Measurements from ENCODE around the gene USH1C.

Gene USH1C

DNA sequence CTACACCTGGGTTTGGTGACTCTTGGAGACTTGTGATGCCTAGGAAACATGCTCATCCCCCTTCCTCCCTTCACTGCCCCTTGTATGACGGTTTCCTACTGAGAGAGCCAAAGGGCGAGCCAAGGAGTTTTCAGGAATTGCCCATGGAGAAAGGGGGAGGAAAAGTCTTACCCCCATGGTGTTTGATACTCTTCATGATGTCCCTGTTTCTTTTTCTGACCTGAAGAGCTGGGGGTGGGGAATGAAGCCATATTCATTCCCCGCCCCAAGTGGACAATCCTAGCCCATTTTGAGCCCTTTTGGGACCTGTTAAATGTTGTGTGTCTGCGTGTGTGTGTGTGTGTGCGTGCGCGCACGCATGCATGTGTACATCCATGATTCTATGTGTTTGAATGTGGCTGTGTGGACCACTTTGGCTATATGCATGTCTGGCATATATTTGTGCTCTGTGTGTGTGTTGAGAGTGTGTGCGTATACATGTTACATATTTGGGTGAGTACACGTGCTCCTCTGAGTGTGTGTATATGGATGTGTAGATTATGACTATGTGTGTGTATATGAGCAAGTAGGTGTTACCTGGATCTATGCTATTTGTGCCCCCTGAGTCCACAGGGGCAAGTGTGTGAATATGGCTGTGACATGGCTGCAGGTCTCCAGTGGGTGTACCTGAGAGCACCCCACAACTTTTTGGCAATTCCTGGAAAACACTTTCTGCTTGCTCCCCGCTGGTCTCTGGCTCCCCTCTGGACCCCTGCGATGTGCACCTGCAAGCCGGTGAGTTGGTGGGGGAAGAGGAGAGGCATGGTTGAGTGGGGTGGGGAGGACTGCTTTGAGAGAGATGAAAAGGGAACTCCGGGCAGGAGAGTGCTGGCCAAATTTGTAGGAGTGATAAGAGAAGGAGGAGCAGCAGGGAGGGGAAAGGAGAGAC, 27.5 kb upstream of the USH1C start:
- in situ Hi-C loops (cut with MboI; ENCODE audit: low sequenced_read_pairs), result no loop called here

DNA sequence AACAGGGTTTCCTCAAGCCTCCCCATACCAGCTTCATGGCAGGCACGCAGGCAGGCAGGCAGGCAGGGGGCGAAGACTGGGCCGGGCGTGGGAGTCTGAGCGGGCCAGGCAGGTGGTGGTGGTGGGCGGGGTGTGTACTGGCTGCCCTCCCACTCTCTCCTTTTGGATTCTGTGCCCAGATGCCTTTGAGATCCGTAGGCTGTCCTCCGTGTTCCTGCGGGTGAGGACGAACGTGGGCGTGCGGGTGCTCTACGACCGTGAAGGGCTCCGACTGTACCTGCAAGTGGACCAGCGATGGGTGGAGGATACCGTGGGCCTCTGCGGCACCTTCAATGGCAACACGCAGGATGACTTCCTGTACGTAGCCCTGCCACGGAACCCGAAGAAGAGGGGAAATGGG, 25.8 kb upstream of the USH1C start:
- in situ Hi-C loops (cut with MboI; ENCODE audit: low sequenced_read_pairs), result no loop called here

DNA sequence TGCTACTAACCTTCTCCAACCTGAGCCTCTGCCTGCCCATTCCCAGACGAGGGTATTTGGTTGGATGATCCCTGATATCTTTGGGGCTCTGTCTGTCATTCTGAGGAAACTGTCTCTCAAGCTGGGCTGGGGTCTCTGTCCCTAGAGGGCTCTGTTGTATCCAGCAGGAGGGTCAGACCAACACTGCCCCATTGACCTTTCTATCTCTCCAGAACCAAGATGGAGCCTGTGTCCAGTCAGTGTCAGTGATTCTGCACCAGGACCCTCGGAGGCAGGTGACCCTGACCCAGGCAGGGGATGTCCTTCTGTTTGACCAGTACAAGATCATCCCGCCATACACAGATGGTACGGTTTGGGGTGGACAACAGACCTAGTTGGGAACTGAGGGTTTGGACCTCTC, 24.7 kb upstream of the USH1C start:
- in situ Hi-C loops (cut with MboI; ENCODE audit: low sequenced_read_pairs), result no loop called here

DNA sequence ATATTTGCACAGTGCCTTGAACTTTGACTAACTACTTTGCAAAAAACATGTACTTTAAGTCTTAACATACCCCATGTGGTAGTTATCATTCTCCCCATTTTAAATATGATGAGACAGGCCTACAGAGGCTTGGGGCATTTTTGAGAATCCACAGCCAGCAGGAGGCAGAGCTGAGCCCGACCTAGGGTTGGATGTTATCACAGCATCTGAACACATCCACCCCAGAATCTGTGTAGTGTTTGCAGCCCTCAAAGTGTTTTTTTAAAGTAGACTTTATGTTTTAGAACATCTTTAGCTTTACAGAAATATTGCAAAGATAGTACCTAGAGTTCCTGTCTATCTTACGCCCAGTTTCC, 20.4 kb upstream of the USH1C start:
- in situ Hi-C loops (cut with MboI; ENCODE audit: low sequenced_read_pairs), result no loop called here

DNA sequence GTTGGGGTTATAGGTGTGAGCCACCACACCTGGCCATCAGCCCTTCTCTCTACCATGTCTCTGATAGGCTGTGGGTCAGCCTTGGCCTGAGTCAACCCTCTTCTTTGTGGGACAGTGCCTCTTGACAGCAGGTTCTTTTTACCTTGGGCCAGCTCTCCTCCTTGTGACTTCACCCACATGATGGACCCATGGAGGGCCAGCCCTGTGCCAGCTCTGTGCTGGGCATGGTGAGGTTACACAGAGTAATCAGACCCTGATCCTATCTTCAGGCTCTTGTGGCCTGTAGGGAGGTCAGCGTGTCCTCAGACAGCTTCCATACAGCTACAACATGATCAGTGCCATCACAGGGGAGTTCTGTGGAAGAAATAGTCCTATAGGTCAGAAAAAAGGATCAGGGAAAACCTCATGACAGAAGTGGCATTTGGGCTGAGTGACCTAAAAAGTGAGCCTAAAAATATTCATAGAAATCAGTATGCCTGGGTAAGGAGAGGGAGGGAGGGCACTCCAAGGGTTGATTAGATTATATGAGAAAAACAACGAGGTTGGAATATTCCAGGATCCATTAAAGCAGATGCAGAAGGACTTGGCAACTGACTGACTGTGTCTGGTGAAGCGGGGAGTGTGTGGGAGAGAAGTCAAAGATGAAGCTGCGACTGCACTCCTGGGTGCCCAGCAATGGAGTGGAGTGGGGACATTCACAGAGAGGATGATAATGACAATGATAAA, 19.9 kb upstream of the USH1C start:
- in situ Hi-C loops (cut with MboI; ENCODE audit: low sequenced_read_pairs), result no loop called here

DNA sequence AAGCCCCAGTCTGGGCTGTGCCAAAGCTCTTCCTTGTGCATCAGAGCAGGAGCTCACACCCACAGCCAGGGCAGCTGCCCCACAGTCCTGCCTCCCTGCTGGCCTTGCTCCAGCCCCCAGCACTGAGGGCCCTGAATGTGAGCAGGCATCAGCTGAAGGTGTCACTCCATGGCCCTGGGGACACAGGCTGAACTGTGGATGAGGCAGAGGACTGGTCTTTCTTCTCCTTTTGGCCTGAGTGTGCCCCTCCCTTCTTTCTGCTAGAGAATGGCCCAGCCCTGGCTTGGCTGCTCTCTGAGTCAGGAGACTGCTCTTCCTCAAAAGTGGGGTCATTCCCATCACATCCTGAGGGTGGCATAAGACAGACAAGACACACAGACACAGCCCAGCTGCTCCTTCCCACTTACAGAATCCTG, 19.0 kb upstream of the USH1C start:
- in situ Hi-C loops (cut with MboI; ENCODE audit: low sequenced_read_pairs), result no loop called here

DNA sequence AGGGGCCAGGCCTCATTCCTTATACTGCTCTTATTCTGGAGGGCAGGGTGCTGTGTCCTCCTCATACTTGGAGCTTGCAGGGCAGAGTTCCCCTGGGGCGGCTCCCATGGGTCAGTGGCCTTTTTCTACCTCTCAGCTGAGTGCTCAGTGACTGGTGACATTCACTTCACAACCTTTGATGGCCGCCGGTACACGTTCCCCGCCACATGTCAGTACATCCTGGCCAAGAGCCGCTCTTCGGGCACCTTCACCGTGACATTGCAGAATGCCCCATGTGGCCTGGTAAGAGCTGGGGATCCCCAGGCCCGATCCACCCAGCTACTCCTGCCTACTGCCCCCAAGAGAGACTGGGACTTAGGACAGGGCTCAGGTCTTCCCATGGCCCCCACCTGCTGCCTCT, 17.3 kb upstream of the USH1C start:
- in situ Hi-C loops (cut with MboI; ENCODE audit: low sequenced_read_pairs), result no loop called here

DNA sequence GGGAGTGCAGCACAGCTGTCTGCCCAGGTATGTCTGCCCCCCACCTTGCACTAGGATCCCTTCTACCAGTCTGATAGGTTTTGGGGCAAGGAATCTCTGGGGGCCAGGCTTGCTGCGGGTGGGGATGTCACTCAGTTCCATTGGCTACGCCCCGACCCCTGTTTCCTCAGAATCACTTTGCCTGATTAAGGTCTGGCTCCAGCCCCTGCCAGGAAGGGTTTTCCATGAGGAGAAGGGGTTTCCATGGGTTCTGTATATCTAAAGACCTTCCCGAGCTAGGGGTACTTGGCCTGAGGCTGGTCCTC, 16.8 kb upstream of the USH1C start:
- in situ Hi-C loops (cut with MboI; ENCODE audit: low sequenced_read_pairs), result no loop called here

DNA sequence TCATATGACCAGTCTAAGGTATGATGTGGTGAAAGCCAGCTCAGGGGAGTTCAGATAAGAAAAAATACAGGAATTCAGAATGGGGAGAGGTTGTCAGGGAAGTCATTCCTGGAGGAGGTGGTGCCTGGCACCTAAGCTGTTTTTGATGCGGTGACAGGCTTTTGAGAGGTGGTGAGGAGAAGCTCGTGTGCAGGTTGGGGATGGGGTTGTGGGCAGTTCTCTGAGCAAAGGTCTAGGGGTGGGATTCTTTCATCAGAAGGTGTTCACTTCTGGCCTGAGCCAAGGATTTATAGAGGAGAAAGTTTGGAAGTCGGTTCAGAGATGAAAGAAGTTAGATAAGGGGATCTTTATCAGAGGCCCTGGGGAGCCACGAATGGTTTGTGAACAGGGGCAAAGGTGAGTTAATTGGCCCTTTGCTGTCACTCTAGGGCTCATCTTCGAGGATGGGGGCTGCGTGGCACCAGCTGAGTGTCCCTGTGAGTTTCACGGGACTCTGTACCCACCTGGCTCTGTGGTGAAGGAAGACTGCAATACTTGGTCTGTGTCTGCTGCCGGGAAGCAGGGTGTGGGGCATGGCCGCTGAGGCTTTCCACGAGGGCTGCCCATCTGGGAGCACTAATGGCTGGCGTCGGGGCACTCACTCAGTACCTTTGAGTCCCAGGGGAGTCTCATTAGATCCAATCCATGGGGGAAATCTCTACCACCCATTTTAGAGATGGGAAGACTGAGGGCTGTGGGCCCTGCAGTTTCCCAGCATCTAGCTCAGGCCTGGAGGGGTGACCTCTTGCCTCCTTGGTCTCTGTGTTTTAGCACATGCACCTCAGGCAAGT, 16.3 kb upstream of the USH1C start:
- in situ Hi-C loops (cut with MboI; ENCODE audit: low sequenced_read_pairs), result no loop called here

DNA sequence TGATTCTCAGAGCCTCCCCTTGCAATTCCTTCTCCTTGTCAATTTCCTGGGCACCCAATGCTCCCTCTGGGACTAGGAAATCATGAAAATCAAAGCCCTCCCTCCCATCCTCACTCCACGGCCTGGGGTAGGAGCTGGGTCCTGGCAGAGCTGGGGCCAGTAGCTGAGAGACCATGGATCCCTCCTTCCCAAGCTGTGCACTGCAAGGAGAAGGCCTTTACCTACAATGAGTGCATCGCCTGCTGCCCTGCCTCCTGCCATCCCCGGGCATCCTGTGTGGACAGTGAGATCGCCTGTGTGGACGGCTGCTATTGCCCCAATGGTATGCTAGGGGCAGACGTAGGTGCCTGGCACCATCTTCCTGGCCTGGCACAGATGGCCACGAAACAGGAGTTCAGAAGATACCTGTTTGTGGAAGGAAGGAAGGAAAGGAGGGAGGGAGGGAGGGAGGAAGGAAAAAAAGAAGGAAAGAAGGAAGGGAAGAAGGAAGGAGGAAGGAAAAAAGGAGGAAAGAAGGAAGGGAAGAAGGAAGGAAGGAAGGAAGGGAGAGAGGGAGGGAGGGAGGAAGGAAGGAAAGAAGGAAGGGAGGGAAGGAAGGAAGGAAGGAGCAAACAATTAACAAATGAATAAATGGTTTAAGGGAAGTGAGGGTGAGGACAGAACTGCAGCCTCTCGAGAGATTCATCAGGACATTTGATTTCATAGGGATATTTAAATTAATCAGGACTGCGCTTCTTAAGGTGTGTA, 15.3 kb upstream of the USH1C start:
- in situ Hi-C loops (cut with MboI; ENCODE audit: low sequenced_read_pairs), result no loop called here

DNA sequence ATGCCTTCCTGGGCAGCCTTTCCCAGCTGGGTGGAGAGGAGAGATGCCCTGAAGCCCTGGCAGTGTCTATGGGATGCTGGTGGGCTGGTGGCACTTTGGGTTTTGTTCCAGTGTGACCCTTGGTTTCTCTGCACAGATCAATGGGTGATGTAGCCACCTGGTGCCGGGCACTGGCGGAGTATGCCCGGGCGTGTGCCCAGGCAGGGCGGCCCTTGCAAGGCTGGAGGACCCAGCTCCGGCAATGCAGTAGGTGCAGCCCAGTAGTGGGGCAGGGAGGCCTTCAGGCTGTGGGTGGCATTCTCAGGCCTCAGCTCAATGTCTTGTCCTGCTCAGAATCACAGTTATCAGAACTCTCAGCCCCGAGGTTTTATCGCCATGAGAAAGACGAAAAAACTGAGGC, 14.7 kb upstream of the USH1C start:
- in situ Hi-C loops (cut with MboI; ENCODE audit: low sequenced_read_pairs), result no loop called here

DNA sequence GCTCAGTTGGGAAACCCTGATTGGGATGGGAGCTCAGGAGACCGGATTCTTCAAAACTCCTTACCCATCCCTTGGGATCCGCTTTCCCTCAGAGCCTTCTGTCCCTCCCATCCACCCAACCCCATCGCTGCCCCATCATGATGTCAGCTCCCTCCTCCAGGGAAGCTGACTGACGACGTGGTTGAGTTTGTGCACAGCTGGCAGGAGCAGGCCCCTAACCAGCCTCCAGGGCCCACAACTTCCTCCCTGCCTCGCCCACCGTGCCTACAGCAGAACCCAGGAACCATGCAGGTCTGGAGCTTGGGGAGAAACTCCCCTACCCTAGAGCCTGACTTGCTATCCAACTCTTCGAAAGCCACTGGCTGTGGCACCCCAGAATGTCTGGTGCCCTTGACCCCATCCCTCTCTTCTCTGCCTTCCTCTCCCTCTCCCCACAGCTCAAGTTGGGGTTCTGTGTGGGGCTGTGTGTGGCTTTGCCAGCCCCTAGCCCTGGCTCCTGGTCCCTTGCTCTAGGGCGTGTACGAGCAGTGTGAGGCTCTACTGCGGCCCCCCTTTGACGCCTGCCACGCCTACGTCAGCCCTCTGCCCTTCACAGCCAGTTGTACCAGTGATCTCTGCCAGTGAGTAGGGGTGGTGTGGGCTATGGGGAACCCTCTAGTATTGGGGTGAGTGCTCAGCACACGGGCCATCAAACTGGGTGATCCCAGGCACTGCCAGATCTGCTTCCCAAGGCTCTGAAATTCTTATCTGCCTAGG, 14.0 kb upstream of the USH1C start:
- in situ Hi-C loops (cut with MboI; ENCODE audit: low sequenced_read_pairs), result no loop called here

DNA sequence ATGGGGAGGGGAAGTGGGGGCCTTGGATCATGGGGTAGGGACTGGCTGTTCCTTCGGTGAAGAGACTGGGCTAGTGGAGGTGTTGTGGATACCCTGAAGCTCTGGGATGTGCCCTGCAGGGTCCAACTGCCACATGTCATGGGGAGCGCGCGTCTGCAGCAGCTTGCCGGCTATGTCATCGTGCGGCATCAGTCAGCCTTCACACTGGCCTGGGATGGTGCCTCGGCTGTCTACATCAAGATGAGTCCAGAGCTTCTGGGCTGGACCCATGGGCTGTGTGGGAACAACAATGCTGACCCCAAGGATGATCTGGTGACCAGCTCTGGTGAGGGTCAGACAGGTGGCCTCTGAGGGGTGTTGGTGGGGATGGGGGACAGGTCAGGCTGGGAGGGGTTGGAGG, 12.8 kb upstream of the USH1C start:
- in situ Hi-C loops (cut with MboI; ENCODE audit: low sequenced_read_pairs), result no loop called here

DNA sequence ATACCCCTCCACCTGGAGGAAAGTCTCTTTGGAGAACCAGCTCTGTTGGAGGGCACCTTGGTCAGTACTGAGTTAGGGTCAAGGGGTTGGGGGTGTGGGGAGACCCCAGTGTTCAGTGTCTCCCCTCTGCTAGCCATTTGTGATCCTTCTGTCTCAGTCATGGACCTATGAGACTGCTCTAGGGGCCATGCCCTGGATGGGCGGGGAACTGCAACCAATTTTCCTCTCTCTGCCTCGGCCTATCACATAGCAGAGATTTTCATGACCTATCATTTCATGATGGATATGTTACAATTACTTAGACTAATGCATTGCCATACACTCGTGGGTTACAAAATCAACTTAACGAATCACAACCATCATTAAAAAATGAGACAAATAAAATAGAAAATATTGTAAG, 10.3 kb upstream of the USH1C start:
- in situ Hi-C loops (cut with MboI; ENCODE audit: low sequenced_read_pairs), result no loop called here

DNA sequence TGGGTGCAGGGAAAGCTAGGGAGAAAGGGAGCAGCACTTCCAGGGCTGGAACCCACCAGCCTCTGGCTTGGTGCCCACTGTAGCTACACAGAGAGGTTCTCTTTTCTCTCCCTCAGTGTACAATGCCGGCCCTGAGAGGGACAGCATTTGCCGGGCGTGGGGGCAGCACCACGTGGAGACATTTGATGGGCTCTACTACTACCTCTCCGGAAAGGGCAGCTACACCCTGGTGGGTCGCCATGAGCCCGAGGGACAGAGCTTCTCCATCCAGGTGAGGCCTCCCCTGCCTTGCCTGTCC, 9.0 kb upstream of the USH1C start:
- in situ Hi-C loops (cut with MboI; ENCODE audit: low sequenced_read_pairs), result no loop called here

DNA sequence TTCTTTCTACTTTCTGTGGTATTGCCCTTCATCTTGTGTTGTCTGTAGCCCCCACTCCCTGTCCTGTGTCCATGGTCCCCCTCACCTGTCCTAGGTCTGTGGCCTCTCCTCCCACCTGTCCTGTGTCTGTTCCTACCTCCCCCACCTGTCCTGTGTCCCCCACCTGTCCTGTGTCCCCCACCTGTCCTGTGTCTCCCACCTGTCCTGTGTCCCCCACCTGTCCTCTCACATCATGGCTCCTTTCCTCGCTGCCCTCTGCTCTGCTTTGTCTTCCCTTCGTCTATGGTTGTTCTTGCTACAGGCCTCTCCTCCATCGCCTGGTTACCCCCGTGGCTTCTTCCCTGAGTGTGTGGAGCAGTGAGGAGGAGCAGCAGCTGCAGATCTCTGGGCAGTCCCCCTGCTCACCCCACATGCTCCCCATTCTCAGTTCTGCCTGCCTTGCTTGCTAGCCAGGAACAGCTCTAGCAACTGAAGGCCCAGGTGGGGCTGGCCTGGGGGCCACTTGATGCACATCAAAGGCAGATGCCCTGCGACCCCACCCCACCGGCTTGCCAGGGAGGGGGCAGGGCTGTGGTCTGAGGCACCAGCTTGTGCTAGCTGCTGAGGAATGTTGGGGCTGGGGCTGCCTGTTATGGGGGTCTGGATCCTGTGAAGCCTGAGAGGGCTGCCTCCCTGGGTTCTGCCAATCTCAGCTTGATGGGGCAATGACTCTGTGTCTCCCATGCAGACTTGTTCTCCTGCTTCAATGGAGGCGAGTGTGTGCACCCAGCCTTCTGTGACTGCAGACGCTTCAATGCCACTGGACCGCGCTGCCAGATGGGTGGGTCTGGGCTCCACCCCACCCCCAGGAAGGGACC, 8.4 kb upstream of the USH1C start:
- in situ Hi-C loops (cut with MboI; ENCODE audit: low sequenced_read_pairs), result no loop called here

DNA sequence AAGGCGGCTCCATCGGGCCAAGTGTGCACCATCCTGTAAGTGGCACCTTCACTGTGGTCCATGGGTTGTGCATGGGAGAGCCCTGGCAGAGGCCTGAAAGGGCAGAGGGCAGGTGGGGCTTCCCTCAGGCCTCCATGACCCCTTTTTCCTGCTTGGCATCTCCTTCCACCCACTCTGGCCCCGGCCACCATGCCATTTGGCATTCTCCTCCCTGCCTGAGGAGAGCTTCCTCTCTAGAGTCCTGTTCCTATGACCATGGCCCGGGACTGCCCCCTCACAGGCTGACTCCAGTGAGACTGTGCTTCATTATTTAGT, 7.8 kb upstream of the USH1C start:
- in situ Hi-C loops (cut with MboI; ENCODE audit: low sequenced_read_pairs), result no loop called here

DNA sequence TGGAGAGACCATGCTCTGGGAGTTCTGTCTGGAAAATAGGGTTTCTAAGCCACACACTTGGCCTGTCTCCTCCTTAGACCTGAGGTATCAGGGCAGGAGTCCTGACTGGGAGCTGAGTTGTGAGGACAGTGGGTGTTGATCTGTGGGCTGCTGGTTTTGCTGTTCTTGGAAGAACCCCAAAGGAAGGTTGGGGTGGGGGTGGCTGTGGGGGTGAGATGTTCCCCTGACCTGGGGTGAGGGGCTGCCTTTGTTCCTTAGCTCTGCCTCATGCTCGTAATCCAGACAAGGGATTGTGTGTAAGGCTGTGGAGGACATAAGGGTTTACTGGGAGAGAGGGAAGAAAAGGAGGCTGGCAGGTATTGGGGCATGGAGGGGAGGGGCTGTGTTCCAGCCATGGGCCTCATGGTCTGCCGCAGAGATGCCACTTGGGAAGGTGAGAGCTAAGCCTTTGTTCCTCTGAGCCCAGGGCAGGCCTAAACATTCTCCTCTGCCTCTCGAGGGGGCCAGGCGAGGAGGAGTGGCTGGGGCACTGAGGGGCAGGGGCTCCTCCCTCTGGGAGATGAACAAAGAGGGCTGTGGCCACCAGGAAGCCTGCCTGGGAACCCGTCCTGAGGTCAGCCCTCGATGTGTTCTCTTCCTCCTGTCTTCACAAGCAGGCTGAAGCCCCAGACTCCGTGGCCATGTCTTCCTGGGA, 7.3 kb upstream of the USH1C start:
- in situ Hi-C loops (cut with MboI; ENCODE audit: low sequenced_read_pairs), result no loop called here

All from hTERT RPE-1 (cell line).